ENCODE data around the gene SCN2B. TPM values are rescaled to one million over a fixed set of nuclear protein-coding genes. Genes with fewer than 3 reads are reported as not detected.

Gene SCN2B
- total RNA-seq, 2 donors from 2014 or later: 0.68 to 1.1 TPM

DNA sequence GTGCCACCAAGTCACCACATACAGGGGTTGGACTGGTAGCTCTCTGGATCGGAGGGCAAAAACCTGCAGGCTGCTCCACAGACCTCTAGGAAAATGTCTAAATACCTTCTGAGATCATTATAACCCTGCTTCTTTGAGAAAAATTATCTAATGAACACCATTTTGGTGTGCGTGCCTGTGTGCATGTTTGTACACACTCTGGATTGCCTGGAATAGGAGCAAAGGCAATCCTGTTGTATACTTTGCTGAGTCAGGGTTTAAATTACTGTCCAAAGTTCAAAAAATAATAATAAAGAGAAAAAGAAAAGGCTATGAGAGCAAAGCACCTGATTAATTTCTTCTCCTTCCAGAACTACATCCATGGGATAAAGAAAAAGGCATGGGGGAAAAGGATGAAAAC lies 37.3 kb upstream of the SCN2B start:
- 98% methylated on average over 2 of the region's 2 CpGs for WGBS
- H3K9me3 ChIP-seq: no peaks in the 10 kb centered on the region
- H3K27ac ChIP-seq: no peak overlapping the region
- intact Hi-C loops (cut with DNase I): no loop called here
- no peaks in the 10 kb centered on the region for H3K27me3 ChIP-seq (replicated peaks; ENCODE audit: insufficient read depth)
- H3K4me1 ChIP-seq (replicated peaks): no peaks in the 10 kb centered on the region
- TF ChIP-seq POLR2AphosphoS5 (IDR thresholded peaks at IDR 0.05) (no peak), POLR2A (IDR thresholded peaks at IDR 0.05) (no peak)
- TF ChIP-seq, protein P1, sequence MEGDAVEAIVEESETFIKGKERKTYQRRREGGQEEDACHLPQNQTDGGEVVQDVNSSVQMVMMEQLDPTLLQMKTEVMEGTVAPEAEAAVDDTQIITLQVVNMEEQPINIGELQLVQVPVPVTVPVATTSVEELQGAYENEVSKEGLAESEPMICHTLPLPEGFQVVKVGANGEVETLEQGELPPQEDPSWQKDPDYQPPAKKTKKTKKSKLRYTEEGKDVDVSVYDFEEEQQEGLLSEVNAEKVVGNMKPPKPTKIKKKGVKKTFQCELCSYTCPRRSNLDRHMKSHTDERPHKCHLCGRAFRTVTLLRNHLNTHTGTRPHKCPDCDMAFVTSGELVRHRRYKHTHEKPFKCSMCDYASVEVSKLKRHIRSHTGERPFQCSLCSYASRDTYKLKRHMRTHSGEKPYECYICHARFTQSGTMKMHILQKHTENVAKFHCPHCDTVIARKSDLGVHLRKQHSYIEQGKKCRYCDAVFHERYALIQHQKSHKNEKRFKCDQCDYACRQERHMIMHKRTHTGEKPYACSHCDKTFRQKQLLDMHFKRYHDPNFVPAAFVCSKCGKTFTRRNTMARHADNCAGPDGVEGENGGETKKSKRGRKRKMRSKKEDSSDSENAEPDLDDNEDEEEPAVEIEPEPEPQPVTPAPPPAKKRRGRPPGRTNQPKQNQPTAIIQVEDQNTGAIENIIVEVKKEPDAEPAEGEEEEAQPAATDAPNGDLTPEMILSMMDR (IDR thresholded peaks at IDR 0.05): no peak
- DNase-seq (ENCODE audit: low spot score): no peak
- H3K4me3 ChIP-seq: no peak overlapping the region
- no peaks in the 10 kb centered on the region for H3K36me3 ChIP-seq

DNA sequence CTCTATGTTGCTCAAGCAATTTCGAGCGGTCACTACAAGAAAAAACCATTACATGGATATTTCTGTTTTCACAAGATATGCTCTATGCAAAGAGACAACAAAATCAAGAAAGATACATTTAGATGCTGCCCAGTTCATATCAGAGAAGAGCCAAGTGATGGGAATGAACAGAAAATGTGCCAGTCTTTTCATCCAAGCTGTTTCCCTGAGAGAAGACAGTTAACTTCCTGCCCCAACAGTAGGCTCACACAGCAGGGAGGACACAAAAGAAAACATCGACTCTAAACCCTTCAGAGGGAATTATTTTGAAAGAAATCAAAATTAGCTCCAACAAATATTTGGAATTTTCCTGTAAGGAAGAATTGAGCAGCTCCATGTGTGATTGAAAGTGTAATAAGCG lies 36.8 kb upstream of the SCN2B start:
- no peak overlapping the region for H3K27ac ChIP-seq
- DNase-seq (ENCODE audit: low spot score): no peak
- intact Hi-C loops (cut with DNase I): no loop called here
- no peaks in the 10 kb centered on the region for H3K4me1 ChIP-seq (replicated peaks)
- H3K9me3 ChIP-seq: no peaks in the 10 kb centered on the region
- H3K36me3 ChIP-seq: no peaks in the 10 kb centered on the region
- H3K4me3 ChIP-seq: no peak overlapping the region
- 81% methylated on average over 4 of the region's 4 CpGs for WGBS
- no peak for TF ChIP-seq POLR2A (IDR thresholded peaks at IDR 0.05)
- H3K27me3 ChIP-seq (replicated peaks; ENCODE audit: insufficient read depth): no peaks in the 10 kb centered on the region

DNA sequence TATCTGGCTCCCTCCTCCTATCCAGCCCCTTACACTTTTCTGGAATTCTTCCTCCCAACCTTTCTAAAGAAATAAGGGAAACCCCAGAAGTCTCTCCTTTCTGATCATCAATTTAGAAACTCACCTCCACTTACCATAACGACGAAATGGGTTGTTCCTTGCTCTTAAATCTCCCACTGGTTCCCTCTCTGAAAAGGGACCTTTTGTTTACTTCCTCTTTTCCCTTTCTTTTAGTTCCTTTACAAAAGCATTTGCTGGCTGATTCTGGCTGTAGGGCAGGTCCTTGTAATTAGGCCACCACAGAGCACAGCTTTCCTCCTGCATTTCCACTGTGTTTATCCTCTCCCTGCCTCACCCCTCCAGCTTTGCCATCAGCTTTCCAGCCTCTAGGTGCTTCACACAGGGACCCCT lies 36.3 kb upstream of the SCN2B start:
- no peaks in the 10 kb centered on the region for H3K9me3 ChIP-seq
- WGBS: 73% methylated on average over 2 of the region's 2 CpGs
- no peaks in the 10 kb centered on the region for H3K27me3 ChIP-seq (replicated peaks; ENCODE audit: insufficient read depth)
- no peak overlapping the region for H3K4me3 ChIP-seq
- no peaks in the 10 kb centered on the region for H3K4me1 ChIP-seq (replicated peaks)
- H3K27ac ChIP-seq: no peak overlapping the region
- TF ChIP-seq, protein P1 (IDR thresholded peaks at IDR 0.05): no peak
- TF ChIP-seq POLR2A (IDR thresholded peaks at IDR 0.05) (no peak), POLR2AphosphoS5 (IDR thresholded peaks at IDR 0.05) (no peak)
- no peaks in the 10 kb centered on the region for H3K36me3 ChIP-seq
- intact Hi-C loops (cut with DNase I): no loop called here
- DNase-seq (ENCODE audit: low spot score): no peak

DNA sequence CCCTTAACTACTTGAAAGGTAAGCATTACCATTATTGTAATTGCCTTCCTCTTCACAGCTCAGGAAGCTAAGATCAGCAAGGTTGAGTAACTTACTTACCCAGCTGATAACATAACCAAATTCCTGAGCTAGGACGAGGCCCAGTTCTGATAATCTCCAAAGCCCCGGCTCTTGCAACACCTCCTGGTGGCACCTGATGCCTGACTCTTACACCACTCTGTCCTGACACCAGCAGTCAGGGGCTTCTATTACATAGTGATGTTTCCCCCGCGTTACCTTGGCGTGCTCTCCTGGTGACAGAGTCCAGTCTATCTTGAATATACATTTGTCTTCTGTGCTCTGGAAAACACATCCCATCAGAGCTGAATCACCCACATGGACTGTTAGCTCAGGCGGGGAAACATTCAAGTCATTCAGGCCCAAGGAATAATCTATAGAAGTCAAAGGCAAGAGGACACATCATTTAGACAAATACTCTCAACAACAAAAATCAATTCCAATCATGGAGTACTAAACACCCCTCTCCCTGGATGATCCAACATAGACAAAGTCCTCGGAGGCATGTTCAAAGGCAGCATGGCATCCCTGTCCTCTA lies 35.8 kb upstream of the SCN2B start:
- H3K4me1 ChIP-seq (replicated peaks): no peaks in the 10 kb centered on the region
- no peaks in the 10 kb centered on the region for H3K9me3 ChIP-seq
- no peak for DNase-seq (ENCODE audit: low spot score)
- H3K27me3 ChIP-seq (replicated peaks; ENCODE audit: insufficient read depth): no peaks in the 10 kb centered on the region
- H3K27ac ChIP-seq: no peak overlapping the region
- 86% methylated on average over 7 of the region's 7 CpGs for WGBS
- H3K4me3 ChIP-seq: no peak overlapping the region
- TF ChIP-seq, protein P1 (IDR thresholded peaks at IDR 0.05): no peak
- TF ChIP-seq POLR2A (IDR thresholded peaks at IDR 0.05): no peak
- TF ChIP-seq POLR2AphosphoS5 (IDR thresholded peaks at IDR 0.05): no peak
- intact Hi-C loops (cut with DNase I): no loop called here
- H3K36me3 ChIP-seq: no peaks in the 10 kb centered on the region

DNA sequence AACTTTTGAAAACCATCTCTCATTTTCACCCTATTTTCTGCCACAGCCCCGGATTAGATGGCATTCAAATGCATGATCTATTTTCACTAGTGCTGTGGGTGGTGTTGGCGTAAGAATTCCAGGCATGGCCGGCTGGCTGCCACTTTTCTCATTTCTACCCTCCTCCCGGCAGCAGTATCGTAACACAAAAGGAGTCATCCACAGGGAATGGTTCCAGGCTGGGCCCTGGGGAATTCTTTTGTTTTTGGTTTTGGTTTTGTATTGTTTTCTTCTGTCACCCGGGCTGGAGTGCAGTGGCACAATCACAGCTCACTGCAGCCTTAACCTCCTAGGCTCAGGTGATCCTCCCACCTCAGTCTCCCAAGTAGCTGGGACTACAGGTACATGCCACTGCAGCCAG lies 34.6 kb upstream of the SCN2B start:
- H3K27ac ChIP-seq: no peak overlapping the region
- no peak for DNase-seq (ENCODE audit: low spot score)
- 29% methylated on average over 6 of the region's 6 CpGs for WGBS
- no peaks in the 10 kb centered on the region for H3K9me3 ChIP-seq
- no peak overlapping the region for H3K4me3 ChIP-seq
- TF ChIP-seq POLR2AphosphoS5 (IDR thresholded peaks at IDR 0.05) (no peak), POLR2A (IDR thresholded peaks at IDR 0.05) (no peak)
- TF ChIP-seq, protein P1 (IDR thresholded peaks at IDR 0.05): no peak
- no peaks in the 10 kb centered on the region for H3K4me1 ChIP-seq (replicated peaks)
- no peaks in the 10 kb centered on the region for H3K36me3 ChIP-seq
- no peaks in the 10 kb centered on the region for H3K27me3 ChIP-seq (replicated peaks; ENCODE audit: insufficient read depth)
- intact Hi-C loops (cut with DNase I): no loop called here

All from prostate gland (tissue), 2 donors.